ENCODE results near the gene MAD2L1BP.

The MAD2L1BP gene

DNA sequence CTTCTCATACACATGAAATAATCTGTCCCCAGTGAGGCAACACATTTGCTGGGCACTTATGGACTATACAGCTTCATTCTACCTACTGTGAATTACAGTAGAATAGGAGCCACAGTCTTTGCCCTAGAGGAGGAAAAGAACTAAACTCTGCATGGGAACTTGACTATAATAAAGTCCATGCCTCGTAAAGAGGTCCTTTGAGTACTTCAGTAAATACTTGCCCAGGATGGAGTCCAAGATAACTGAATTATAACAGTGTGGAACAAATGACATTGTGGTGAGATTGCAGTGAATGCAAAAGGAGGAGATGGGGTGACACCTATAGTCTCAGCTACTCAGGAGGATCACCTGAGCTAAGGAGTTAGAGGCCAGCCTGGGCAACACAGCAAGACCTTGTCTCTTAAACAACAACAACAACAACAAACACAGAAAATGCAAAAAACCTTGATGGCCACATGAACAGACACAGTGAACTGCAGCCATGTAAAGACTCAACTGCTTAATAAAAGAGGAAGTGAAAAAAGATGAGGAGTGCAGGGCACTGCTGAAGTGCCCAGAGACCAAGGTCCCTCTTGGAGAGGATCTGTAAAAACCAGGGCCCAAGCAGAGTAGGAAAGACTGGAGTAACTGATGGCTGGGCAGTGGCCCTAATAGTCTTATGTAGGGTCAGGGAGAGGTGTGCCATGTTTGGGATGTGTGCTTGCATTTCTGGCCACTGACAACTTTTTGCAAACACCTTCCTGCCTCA, 48.2 kb downstream of the MAD2L1BP start:
- no peak for DNase-seq

DNA sequence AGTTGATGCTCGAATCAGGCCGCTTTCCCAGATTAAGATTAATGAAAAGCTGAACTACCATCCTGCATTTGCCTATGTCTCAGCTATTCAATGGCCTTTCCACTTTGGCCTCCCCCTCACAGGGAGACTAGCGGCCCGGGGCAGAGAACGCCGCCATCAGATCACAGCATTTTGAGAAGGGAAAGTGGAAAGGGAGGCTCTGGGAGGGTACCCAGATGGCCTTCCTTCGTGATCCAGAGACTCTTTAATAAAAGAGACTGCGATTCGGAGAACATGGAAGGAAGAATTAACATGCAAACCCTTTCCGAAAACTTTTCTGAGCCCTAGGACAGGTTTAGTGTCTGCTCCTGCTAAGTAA, 51.4 kb downstream of the MAD2L1BP start:
- DNase-seq, result no peak

DNA sequence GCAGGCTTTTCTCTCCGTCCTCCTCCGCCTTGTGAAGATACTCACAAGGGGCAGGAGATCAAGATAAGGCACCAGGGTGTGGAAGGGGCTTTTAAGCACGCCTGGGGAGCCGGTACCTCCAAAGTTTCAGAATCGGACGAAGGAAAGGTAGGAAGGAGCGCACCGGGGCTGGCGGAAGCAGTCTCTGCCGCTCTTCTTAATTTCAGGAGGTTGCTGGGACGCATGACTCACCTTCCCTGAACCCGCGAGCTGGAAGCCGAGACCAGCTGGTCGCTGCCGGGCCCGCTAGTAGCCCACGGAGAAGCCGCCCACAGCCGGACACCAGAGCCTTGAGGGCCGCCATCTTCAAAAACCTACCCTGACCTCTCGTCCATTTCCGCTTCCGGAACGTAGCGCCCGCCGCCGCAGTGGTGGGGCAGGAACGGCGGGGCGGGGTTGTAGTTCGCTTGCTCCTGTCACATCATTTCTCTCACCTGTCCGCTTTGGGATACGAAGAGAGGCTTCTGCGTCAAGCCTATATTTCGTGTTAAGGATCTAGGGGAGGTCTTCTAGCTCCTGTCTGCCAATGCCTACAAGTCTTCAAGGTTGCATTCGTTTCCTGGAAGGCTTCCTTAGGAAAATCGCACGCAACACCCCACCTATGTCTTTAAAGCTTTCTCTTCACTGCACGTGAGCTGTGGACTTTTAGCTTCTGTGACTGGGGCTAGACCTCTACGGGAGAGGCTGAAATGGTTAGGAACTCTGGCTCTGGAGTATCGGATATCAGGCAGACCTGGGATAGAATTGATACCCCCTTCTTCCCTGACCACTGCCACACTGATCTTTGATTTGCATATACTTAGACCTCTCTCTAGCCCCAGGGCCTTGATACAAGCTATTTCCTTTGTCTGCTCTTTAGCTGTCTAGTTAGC, 52.1 kb downstream of the MAD2L1BP start, which contains the start of gene MRPS18A:
MRPS18A (minus strand) TSS at position 355 of the 911 bp plus-strand sequence; CDS start at position 343, 12 bp downstream.
- peak; percentile 80 for DNase-seq

DNA sequence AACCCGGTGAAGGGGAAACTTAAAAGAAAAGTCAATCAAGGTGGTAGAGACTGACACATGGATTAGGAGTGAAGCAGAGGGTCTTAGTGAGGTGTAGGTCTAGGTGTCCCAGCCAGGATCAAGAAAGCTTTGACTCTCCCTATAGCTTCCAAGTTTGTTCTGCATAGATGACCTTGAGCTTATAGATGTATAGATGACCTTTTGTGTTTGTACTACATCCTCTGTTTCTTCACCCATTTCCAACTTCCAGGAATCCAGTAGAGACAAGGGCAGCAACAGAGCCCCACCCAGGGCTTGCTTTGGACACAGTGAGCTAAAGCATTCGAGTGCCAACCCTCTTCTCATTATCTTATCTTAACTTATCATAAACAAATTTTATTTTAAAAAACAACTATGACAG, 53.8 kb downstream of the MAD2L1BP start:
- DNase-seq, result no peak

Measured in NCI-H226 (cell line).